Right lobe of liver (tissue), 6 donors: ENCODE data around the gene SPATA21. TPM values are rescaled to one million over a fixed set of nuclear protein-coding genes. Genes with fewer than 3 reads are reported as not detected.

Experiments used
- ATAC-seq, 4 donors: fragments of 200-7000 bp; cut with Tn5 transposase; one replicate each; pipeline ENCODE4 v1.9.1; 2020; ENCODE audit warnings: mild to moderate bottlenecking in 4 of 4, moderate library complexity in 4 of 4
- DNase-seq, 3 donors: peaks; one replicate each; pipeline ENCODE4 v3.0.0-alpha.2; 2020
- H3K27ac ChIP-seq, 3 donors: fragments of 200-600 bp; one replicate each; pipeline ENCODE4 v1.8.0; 2022
- H3K27me3 ChIP-seq, 2 donors: fragments of 200-600 bp; one replicate each; pipeline ENCODE4 v1.8.0; 2022
- H3K36me3 ChIP-seq, 4 donors: fragments of 200-600 bp; sonication (generic) in 1 of 4; one replicate each; pipeline versions ENCODE4 v1.5.1 to v1.8.0; 2017 to 2022; ENCODE audit warnings: control low read depth in 1 of 4
- H3K4me1 ChIP-seq, 4 donors: fragments of 200-600 bp; sonication (generic) in 1 of 4; one replicate each; pipeline versions ENCODE4 v1.5.1 to v1.8.0; 2017 to 2022; ENCODE audit warnings: control low read depth in 1 of 4
- H3K4me3 ChIP-seq, 3 donors: fragments of 200-600 bp; one replicate each; pipeline ENCODE4 v1.8.0; 2022
- H3K9me3 ChIP-seq, 4 donors: fragments of 200-600 bp; sonication (generic) in 1 of 4; one replicate each; pipeline versions ENCODE4 v1.5.1 to v1.8.0; 2017 to 2022; ENCODE audit warnings: control low read depth in 1 of 4
- POLR2A ChIP-seq: fragments of 450-650 bp; IDR thresholded peaks from one replicate; pipeline ENCODE4 v1.6.1; 2017; ENCODE audit warnings: antibody characterized with exemption, mild to moderate bottlenecking
- WGBS: methylation state at CpG from one replicate; pipeline ENCODE4 v1.1.6; 2018; ENCODE audit warnings: low coverage, low lambda C conversion rate; ENCODE audit not compliant: insufficient coverage; ENCODE audit errors: missing lambda C conversion rate; 5-methylcytosine and 5-hydroxymethylcytosine counted together
- intact Hi-C, 2 donors: fragments of 100-400 bp; cut with DNase I; formaldehyde crosslinking; loops; one replicate each; pipeline versions ENCODE4 v1.11.2 to v1.14.1; 2022
- total RNA-seq, 6 experiments: library from RNA; depleted of rRNA in 2 of 6; stranded (reverse); fragments of >200 nt in 2 of 6; fragmentation: NEBNext Ultra II Directional in 3 of 6; extraction: Animal tissue kit (Norgen Biotek cat#: 25700) in 3 of 6; gene quantifications; one replicate each; pipeline versions ENCODE4 v1.1.0 to v1.2.4, GENCODE V29; 2016 to 2023
- TF ChIP-seq, protein P1 (sequence below), 4 donors: fragments of 200-600 bp in 3 of 4; fragments of 450-650 bp in 1 of 4; IDR thresholded peaks; one replicate each; pipeline versions ENCODE4 v1.5.1 to v1.8.0; 2016 to 2022; ENCODE audit warnings: antibody characterized with exemption in 4 of 4, mild to moderate bottlenecking in 2 of 4
- donor health status: DM: no; HTN: yes; CAD: no.
- donor health status: DM: no; HTN: no; CAD: no.
- donor health status: DM: no; HTN: no; CAD: no.
- donor health status: DM: no; HTN: yes; CAD: no.
- donor health status: DM: no; HTN: yes; CAD: no.

Gene SPATA21
- total RNA-seq, 6 experiments from 2014 or later, result 1.6 to 1.8 TPM; not detected in 4

DNA sequence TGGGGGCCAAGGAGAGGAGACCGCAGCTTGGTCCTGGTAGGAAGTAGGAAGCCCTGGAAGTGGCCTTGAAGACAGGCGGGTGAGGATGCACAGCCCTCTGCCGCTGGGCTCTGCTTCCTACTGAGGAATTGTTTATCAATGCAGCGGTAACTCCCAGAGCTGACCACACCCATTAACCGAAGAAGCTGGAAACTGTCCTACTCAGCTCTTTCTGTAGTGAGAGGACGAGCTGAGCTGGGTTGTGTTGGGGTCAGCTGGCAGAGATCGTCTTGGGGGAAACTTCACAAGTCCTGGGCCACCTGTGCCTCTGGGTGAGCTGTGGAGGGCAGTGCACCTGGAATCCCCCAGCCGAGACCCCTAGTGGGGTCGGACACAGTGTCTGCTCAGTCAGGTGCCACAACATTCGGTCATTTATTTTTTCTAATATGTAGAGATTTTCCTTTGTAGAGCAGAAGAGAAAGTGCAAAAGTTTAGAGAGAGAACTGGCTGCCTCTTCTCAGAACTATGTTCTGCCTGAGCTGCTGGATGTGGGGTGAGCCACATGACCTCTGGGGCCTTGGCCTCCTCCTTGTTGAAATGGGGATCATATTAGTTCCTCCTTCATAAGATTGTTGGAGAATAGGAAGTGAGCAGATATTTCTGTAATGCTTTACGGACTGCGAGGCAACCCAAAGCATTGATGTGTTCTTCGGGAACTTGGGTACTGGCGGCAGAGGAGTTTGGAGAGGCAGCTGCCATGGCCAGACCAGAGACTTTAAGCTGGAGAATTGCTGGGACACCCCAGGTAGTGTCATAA lies 6.9 kb upstream of the SPATA21 start:
- H3K27me3 ChIP-seq, result no peaks in the 10 kb centered on the region
- peak; percentile 6 to 36 (median 28) for ATAC-seq
- no peaks in the 10 kb centered on the region for H3K4me1 ChIP-seq
- no peak overlapping the region for H3K4me3 ChIP-seq
- TF ChIP-seq POLR2A, result no peak
- TF ChIP-seq, protein P1, sequence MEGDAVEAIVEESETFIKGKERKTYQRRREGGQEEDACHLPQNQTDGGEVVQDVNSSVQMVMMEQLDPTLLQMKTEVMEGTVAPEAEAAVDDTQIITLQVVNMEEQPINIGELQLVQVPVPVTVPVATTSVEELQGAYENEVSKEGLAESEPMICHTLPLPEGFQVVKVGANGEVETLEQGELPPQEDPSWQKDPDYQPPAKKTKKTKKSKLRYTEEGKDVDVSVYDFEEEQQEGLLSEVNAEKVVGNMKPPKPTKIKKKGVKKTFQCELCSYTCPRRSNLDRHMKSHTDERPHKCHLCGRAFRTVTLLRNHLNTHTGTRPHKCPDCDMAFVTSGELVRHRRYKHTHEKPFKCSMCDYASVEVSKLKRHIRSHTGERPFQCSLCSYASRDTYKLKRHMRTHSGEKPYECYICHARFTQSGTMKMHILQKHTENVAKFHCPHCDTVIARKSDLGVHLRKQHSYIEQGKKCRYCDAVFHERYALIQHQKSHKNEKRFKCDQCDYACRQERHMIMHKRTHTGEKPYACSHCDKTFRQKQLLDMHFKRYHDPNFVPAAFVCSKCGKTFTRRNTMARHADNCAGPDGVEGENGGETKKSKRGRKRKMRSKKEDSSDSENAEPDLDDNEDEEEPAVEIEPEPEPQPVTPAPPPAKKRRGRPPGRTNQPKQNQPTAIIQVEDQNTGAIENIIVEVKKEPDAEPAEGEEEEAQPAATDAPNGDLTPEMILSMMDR (IDR thresholded peaks at IDR 0.05), result no peak
- intact Hi-C loops, result no loop called here
- 63% methylated on average over 1 of the region's 14 CpGs for WGBS
- H3K36me3 ChIP-seq, result peaks cover 0 to 35% (median 10%) of the 10 kb centered on the region in 4 donors
- peak overlapping the region in 2 of 3 donors; percentile 4 to 57 for H3K27ac ChIP-seq
- no peaks in the 10 kb centered on the region for H3K9me3 ChIP-seq
- no peak for DNase-seq

DNA sequence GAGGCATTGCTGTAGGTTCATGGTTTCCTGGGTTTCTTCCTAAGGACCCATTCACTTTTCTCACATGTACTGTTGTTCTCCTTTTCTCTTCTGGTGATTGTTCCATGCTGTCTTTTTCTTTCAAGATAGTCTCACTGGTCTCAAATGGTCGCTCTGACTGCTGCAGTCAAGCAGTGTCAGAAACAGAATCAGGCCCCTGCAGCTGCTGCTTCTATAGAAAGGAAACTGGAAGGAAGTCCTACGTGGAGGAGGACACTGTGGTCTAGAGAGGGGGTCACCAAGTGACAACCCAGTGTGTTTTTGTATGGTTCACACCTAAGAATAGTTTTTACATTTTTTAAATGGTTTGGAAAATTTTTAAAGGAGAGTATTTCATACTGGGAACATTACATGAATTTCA lies 5.7 kb upstream of the SPATA21 start:
- Histone ChIP-seq H3K27me3 (no peaks in the 10 kb centered on the region), H3K9me3 (no peaks in the 10 kb centered on the region), H3K27ac (peak overlapping the region in 2 of 3 donors; percentile 23 to 40), H3K4me1 (no peaks in the 10 kb centered on the region), H3K4me3 (no peak overlapping the region), H3K36me3 (peaks cover 0 to 23% (median 4%) of the 10 kb centered on the region in 4 donors)
- WGBS, result 51% methylated on average over 2 of the region's 2 CpGs
- no peak for DNase-seq
- ATAC-seq, result no peak
- no peak for TF ChIP-seq POLR2A
- intact Hi-C loops, result no loop called here

DNA sequence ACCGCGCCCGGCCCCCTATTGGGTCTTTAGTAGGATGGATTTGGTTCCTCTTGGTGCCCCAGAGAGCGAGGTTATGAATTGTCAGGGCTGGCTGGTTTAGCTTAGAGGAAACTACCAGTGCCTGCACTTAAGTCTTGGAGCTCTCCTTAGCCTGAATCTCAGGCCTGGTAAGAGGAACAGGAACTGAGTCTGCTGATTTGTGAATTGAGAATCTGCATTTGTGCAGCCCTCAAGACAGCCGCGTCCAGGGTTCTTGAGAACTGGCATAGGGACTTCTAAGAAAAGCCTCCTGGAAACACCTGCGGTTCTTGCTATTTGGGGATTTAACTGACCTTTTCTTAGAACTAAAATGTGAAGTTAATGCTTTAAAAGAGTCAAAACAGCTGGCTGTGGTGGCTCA lies 5.0 kb upstream of the SPATA21 start:
- WGBS, result no CpG with 5 or more reads among the region's 7 CpGs
- Histone ChIP-seq H3K27me3 (no peaks in the 10 kb centered on the region), H3K27ac (peak overlapping the region in 2 of 3 donors; percentile 40 to 79), H3K4me1 (no peaks in the 10 kb centered on the region), H3K36me3 (peaks cover 0 to 16% (median 2%) of the 10 kb centered on the region in 4 donors), H3K9me3 (no peaks in the 10 kb centered on the region), H3K4me3 (no peak overlapping the region)
- TF ChIP-seq POLR2A, result no peak
- TF ChIP-seq, protein P1 (IDR thresholded peaks at IDR 0.05), result no peak
- ATAC-seq (peak in 2 of 4 donors; percentile 4 to 11), DNase-seq (no peak)
- intact Hi-C loops, result no loop called here

DNA sequence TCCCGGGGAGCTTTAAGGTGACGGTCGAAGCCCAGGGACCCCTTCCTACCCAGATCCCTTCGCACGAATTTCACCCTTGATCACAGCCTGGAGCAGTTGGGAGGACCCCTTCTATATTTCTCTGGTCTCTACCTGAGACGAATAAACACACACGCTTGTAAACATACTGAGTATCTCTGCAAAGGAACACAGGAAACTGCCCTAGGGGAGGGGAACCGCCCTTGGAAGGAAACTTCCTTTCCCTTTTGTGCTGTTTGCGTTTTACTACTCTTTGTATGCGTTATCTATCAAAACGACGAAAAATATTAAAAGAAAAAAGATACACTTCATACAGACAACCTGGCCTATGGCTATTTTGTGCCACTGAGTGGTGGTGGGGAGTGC lies 4.0 kb upstream of the SPATA21 start:
- 2% methylated on average over 7 of the region's 12 CpGs for WGBS
- DNase-seq (no peak), ATAC-seq (peak; percentile 4 to 13 (median 10))
- peak overlapping the region; percentile 67 to 79 (median 74) for H3K27ac ChIP-seq
- TF ChIP-seq, protein P1 (IDR thresholded peaks at IDR 0.05), result no peak
- TF ChIP-seq POLR2A, result no peak
- H3K4me1 ChIP-seq, result no peaks in the 10 kb centered on the region
- intact Hi-C loops, result no loop called here
- peaks cover 0 to 13% (median 2%) of the 10 kb centered on the region in 4 donors for H3K36me3 ChIP-seq
- no peaks in the 10 kb centered on the region for H3K27me3 ChIP-seq
- no peaks in the 10 kb centered on the region for H3K9me3 ChIP-seq
- peak overlapping the region; percentile 72 to 96 (median 93) for H3K4me3 ChIP-seq
